Measurements from ENCODE around the gene HMHB1.

Gene HMHB1

DNA sequence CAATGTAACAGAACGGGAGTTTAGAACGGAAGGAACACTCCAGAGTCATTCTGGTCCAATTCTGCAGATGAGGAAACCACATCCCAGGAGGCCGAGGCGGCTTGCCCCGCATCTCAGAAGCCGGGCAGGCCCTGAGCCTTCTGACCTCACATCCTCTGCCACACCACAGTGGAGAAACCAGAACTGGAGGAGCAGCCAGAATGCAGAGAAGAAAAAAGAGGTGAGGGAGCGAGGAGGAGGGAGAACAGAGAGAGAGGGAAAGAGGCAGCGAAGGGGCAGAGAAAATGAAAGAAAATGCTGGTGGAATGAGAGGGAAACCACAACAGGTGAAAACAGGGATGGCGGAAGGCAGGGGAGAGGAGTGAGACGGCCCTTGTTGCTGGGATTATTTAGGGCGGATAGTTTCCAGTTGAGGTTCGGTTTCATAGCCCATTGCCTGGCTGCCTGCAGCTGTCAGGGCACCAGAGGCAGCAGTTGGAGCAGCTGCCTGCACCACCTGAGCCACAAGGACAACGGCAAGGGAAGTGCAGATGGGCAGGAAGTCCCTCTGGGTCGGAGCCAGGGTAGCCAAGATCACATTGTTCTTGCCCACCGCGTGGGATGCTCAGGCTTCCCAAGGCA, at the start of gene HMHB1:
Gene HMHB1 (plus strand): TSS at position 77 of the 621 bp plus-strand sequence.
- DNase-seq, result peak; percentile 41

DNA sequence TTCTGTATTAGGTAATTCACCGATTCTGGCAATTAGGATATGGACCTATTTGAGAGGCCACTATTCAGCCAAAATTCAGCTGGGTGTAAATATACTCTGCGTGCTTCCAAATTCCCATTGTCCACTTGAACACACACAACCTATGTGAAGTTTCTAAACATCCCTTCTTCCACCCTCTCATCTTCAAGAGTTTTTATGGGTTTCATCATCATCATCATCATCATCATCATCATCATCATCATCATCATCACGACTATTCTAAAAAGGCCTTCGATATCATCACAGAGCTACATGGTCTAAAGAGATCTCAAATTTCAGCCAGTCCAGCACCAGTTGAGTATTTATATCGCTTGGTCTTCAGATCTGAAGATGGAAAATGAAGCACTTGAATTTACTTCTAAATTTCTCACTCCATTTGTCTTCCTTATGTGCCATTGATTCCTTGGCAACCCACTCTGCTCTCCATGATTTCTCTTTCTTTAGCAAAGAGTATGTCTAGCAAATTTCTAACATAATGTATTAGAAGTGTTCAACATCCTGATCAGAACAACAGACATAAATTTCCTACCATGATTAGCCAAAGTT, 49.2 kb upstream of the HMHB1 start:
- DNase-seq, result no peak

DNA sequence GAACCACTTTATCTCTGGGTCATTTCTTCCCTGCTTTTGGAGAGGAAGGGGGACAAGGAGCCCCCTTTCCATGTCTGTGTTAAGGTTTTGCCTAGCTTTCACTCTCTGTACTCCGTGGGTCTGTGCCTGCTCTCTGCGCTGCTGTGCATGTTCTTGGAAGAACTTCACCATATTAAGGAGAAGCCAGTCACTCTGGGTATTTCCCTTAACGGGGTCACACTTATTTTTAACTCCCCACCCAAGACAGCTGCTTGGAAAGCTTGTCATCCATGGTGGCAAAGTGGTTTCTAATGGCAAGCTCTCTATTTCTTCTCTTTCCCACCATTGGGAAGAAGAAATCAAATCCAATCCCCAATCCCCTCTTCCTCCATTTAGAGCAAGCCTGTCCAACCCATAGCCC, 44.8 kb upstream of the HMHB1 start:
- no peak for DNase-seq

DNA sequence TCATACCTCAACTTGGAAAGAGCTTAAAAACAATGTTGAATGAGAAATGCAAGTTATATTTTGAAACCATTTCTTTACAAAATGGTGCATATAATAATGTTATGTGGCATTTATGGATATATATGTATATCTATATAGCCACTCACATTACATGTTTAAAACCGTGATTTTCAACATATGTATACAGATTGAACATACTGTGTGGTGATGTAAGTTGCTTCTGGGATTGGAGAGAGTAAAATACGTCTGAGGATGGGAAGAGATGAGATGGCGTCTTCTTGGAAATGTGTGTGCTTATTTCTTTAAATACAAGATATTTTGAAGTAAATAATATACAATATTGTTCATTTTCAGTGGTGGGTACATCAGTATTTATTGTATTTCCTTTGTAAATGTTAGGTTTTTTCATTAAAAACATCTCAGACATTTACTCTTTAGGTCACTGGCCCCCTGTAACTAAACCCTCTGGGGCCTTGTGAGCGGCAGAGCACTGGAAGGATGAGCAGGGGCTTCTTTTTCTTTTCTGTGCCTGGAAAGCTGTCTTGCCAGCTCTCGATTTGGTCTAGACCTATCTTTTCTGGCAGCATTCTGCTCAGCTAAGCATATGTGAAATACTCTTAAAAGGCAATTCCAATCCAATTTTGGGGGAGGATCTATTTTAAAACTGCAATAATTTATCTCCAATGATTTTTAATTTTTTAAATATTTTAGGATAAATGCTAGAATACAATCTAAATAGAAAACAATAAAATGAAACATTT, 42.8 kb upstream of the HMHB1 start:
- DNase-seq, result no peak

DNA sequence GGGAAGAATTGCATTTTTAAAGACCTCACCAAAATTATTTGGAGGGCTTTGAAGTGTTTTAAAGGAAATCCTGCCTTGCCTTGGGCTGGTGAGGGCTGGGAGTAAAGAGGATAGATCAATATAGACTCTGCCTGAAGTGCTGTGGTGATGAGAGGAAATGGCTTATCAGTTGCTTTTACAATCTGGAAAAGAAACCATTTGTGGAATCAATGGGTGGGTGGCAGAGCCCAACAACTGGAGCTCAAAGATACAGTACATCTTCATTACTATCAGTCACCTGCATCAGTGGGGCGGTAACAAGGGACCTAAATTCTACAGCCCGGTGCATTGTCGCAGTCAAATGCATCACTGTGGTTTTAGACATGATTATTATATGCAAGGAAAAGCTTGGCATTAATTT, 41.5 kb upstream of the HMHB1 start:
- no peak for DNase-seq

DNA sequence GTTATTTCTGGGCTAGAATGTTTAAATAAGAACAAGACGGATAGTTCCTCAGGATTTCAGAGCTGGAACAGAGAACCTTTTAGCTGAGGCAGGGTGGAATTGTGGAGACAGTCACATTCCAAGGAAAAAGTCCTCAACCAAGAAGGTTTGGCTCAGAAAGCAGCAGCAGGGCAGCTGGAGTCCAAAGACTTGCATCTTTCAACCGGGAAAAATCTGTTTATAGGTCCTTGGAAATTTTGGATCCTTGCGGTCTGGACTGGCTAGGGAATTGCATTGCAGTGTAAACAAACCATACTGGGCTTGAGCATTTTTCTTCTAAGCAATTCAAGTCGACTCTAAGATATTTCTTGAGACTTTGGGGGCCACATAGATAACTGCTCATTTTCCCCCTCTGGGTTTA, 40.8 kb upstream of the HMHB1 start:
- no peak for DNase-seq

DNA sequence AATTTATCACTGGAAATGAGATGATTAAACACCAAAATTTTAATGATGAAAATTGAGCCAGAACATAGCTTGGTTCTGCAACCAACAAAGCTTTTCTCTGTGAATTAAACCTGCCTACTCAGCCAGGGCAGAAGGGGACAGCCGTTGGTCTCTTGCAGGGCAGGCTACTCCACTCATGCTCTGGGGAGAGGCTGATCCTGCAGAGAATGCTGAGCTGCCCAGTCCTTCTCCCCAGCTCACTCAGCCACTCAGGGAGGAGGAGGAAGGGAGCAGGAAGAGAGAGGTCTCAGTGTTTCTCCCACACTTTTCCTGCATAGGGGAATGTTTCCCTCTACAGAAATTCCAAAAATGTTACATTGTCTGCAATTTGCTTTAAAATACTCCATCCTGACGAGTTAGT, 40.4 kb upstream of the HMHB1 start:
- DNase-seq, result no peak

DNA sequence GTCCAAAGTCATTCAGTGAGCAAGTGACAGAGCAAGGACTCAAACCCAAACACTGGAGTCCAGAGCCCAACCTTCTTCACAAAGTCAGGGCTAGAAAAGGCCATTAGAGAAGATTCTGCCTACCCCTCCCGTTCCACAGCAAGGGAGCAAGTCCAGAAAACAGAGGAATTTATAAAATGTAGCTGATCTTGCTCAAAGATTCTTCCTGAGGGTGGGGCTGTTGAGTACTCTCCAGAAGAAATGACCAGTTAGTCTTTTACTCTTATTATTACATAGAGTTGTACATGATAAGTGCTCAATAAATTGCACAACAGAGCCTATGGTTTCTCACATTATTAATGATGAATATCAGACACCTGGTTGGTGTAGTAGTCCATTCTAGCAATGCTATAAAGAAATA, 39.3 kb upstream of the HMHB1 start:
- no peak for DNase-seq

DNA sequence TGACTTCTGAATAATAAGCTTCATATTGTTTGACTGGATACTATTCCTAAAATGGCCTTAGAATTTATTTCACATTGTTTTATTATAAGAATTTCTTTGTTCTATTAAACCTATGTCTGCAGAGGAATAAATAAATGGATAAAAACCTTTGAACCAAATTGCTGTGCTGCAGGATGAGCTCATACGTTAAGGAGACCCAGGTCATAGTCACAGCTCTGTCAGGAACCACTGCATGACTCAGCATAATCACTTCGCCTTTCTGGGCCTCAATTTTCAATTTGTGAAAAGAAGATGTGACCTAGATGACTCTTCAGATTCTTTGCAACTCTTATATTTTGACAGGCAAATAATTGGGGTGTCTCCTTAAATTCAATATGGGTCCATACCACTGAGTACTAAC, 36.7 kb upstream of the HMHB1 start:
- DNase-seq, result no peak

DNA sequence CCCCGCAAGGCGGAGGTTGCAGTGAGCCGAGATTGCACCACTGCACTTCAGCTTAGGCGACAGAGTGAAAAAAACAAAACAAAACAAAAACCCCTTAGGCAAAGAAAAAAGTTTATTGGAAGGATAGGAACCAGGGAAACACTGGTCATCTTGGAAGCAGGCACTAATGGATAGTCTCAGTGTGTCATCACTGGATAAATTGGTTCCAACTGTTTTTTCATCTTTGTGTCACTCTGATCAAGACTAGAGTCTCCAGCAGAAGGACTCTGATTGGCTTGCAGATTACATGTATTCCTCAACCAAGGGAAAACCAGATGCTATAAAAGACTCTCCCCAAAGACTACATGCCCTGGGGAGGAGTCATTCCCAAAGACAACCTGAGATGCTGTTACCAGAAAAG, 35.0 kb upstream of the HMHB1 start:
- DNase-seq, result no peak

DNA sequence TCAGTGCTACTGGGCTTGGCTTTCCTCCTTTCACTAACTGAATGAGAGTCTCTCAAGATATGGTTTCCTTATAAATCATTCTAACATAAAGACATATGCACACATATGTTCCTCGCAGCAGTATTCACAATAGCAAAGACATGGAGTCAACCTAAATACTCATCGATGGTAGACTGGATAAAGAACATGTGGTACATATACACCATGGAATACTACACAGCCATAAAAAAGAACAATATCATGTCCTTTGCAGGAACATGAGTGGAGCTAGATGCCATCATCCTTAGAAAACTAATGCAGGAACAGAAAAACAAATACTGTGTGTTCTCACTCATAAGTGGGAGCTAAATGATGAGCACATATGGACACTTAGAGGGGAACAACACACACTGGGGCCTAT, 32.5 kb upstream of the HMHB1 start:
- no peak for DNase-seq

DNA sequence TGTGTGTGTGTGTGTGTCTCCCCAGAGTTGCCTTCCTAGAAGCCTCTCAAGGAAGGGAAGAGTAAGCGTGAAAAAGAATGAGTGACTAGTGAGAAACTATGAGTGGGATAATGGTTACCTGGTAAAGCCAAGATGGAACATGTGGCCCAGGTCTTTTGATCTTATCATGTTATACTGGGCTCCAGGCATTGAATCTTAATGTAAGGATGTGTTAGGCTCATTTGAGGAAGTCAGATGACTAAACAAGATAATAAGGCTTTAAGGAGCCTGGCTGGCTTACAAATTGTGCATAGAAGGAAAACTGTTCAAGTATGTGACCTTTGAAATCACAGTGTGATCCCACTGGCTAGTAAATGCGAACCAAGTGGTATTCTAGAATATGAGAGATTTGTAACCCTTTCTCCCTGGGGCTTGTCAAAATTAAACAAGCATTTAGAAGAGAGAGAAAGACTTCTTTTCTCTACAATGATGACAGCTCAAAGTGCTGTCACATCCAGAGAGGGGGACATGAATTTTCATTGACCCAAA, 29.9 kb upstream of the HMHB1 start:
- DNase-seq, result no peak

DNA sequence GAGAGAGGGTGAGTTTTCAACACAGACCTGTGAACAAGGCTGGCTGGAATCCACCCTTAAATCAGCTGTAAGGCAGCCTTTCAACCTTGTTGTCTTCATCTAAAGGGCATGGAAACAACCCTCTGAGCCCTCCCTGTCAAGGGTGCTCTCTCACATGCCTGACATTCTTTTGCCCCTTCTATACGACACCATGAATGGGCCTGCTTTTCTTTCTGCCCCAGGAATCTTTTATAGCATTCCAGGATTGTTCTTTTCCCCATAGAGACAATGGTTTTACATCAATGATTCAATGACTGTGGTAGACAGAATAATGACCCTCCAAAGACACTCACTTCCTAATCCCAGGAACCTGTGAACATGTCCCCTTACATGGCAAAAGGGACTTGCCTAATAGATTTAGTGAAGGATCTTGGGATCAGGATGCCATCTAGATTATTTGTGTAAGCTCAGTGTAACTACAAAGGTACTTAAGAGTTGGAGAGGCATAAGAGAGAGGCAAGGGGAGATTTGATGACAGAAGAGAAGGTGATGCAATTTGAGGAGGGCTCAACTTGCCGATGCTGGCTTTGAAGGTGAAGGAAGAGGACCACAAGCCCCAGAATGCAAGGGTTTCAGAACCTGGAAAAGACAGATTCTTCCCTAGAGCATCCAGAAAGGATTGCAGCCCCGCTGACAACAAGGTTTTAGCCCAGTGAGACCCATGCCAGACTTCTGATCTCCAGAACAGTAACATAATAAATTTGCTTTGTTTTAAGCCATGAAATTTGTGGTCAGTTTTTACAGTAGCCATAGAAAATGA, 29.2 kb upstream of the HMHB1 start:
- no peak for DNase-seq

DNA sequence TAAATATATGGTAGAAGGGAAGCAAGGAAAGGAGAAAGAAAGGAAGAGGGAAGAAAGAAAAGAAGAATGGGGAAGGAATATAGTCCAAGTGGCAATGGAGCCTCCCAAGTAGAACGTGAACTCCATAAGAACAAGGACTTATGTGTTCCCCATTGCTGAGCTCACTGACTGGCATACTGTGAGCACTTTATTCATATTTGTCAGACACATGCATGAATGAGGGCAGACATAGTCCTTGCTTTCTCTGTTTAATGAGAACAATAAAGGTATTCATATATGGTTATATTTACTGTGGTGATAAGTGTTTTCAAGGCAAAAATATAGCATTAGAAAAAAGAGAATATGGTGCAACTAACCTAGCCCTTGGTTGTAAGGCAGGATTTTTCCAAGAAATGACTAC, 23.6 kb upstream of the HMHB1 start:
- DNase-seq, result no peak

DNA sequence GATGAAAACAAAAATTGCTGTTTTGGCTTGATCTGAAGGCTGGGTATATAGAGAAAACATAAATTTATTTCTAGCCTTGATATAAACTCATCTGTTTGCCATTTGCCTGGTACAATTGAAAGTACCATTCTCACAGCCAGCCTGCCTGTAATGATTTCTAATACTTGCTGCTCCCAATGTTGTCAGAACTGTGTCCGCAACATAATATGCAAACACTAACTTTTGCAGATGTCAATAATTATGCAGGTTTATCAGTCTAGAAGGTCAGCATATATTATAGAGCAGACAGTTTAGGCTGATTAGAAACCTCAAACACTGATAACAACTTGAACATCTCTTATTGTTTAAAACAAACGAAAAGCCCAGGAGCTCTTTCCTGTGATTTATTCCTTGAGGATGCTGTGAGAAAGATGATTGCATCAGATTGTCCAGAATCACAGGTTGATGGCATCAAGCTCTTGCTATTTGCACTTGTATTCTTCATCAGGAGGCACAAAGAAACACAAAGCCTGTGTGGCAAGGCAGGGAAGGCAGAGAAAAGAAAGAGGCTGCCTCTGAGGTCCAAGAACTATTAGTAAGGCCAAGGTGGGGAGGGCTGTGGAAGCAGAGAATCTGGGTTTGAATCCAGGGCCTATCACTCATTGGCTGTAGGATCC, 21.4 kb upstream of the HMHB1 start:
- no peak for DNase-seq

DNA sequence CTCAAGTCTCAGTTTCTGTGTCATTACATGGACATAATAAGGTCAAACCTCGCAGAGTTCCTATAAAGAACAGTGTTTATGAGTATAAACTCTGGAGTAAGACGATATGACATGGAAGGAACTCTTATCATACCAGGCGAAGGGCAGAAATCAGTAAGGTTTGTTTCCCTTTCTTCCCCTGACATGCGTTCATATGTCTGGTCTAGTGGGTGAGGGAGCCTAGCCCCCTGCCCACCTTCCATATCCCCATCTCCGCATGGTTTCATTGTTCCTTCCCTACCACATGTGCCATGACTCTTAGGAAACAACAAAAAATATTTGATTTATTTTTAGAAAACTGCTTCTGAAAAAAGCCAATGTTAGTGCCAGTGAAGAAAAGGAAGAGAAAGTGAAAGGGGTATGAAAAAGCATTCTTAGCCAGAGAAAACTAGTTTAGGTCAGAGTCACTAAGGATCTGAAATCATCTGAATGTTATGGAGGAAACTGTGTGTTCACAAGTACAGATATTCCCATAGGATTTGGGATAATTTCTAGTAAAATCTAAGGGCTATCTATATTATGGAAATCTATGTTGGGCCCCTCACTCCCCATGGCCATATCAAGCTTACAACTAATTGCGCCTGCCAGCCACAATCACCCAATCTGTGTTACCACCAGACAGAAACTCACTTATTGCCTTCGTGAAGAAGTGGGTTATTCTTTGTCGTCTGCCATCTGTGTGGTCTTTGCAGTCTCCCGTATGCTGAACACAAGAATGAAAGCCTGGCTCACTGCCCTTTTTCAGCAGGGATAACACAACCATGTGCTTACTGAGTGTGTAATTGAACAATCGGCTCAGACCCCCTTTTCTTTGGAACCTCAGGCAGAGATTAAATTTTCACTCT, 19.9 kb upstream of the HMHB1 start:
- DNase-seq, result peak; percentile 19

DNA sequence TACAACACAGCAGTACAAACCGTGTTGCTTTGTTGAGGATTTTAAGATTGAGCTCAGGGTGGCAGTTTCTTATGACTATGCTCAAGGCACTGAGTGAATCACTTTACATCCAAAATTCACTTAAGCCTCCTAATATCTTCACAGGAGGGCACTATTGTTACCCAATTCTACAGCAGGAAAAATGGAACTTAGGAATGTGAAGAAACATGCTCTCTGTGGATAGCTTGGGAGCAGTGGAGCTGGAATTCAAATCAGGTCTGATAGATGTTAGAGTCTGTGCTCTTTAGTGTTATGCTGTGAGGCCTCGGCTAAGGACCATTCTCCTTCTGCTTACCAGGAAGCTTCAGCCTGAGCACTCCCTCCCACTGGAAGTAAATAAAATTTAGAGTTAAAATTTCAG, 18.7 kb upstream of the HMHB1 start:
- no peak for DNase-seq

DNA sequence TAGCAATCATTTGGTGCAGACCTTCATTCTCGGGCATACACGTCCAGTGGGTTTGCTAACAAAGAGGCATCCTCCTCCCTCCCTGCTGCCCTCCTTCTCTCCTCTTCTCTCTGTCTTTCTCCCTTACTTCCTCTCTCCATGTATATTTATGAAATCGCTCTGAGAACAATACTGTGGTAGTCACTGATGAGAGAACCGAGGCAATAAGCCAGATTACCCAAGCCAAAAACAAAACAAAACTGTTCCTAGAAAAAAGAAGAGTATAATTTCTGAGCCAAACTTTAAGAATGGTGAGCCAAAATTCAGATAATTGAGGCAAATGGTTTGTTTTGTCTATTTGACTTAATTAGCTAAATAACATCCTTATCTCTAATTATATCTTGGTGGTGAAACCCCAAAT, 15.8 kb upstream of the HMHB1 start:
- DNase-seq, result no peak

DNA sequence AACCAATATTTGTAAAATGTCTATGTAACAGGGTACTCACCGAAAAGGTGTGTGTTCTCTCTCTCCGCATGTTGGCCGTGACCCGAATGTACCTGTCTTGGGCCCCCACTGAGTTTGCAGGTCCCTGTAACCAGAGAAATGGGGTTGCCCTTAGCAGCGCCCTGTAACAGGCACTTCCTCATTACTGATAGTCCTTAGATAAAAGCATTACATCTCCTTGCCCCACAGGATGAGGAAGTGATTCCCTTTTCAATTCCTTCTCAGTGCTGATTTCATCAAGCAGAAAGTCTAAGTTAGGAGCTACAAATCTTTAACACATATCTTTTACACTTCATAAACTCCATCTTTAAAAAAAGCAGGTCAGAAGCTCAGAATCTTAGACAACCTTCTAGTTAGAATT, 15.2 kb upstream of the HMHB1 start:
- DNase-seq, result no peak

DNA sequence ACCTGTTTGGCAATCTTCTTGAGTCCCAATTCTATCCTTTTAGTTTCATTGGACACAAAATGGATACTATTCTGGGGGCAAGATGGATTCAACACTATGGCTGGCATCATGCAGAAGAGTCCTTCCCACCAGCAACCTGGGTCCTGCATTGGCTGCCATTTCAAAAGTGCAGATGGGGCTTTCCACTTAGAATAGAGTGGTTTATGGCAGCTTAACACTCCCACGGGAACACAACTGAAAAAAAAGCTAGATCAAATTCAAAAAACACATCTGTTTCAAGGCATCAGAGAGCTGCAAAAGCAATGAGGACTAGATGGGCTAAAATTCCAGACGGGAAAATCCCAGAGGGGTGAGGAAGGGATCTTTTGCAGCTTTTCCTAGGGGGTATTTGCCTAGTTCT, 11.2 kb upstream of the HMHB1 start:
- DNase-seq, result peak; percentile 82

DNA sequence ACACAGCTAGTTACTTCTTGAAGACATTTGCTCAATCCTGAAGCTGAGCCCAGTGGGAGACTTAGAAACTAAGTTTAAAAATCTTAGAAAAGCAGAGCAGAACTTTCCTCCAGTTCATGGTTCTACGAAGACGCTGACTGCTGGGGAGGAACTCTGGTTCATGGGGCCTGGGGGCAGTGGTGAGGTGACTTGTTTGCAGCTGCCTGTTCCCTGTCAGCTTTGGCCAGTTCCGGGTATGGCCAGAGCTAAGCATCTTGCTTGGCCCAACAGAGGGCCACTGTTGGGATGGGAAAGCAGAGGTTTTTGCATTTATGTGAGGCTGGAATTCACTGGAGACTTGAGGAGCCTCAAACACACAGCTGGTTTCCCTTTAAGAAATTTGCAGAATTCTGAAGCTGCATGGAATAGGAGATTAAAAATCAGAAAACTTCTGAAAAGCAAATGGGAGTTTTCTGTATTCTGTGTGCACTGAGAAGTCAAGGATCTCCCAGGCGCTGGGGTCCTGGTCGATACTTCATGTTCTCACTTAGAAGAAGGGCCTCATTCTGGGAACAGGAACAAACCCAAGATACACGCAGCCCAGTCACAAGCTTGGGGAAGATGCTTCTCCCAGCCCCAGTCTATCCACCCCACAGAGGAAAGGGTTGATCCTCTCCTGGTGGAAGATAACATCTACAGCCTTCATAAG, 10.6 kb upstream of the HMHB1 start:
- no peak for DNase-seq

All from NCI-H2171 (cell line).